DOHH2 (cell line): ENCODE results near the gene GRIN1.

Experiments
- H3F3A ChIP-seq: fragments of 200-600 bp; sonication (generic), shearing (Covaris generic); 2 replicates; pipeline ENCODE4 v1.6.0; 2016; ENCODE audit warnings: antibody characterized with exemption, mild to moderate bottlenecking; ENCODE audit not compliant: control insufficient read depth, insufficient read depth
- H3K27ac ChIP-seq: fragments of 200-600 bp; sonication (generic); 2 replicates; pipeline ENCODE4 v1.5.1; 2014; ENCODE audit warnings: low read depth, mild to moderate bottlenecking, low read length, moderate library complexity
- H3K27me3 ChIP-seq: fragments of 200-600 bp; sonication (generic); 2 replicates; pipeline ENCODE4 v1.6.1; 2014; ENCODE audit warnings: mild to moderate bottlenecking, low read length, mixed read lengths; ENCODE audit not compliant: control insufficient read depth
- H3K36me3 ChIP-seq: fragments of 200-600 bp; sonication (generic); 2 replicates; pipeline ENCODE4 v1.6.1; 2014; ENCODE audit warnings: mild to moderate bottlenecking, low read length, moderate library complexity, mixed read lengths; ENCODE audit not compliant: control insufficient read depth
- H3K4me1 ChIP-seq: fragments of 200-600 bp; sonication (generic); 2 replicates; pipeline ENCODE4 v1.6.1; 2014; ENCODE audit warnings: mild to moderate bottlenecking, low read length, mixed read lengths; ENCODE audit not compliant: control insufficient read depth
- H3K4me2 ChIP-seq: fragments of 200-600 bp; sonication (generic); 2 replicates; pipeline ENCODE4 v1.6.0; 2014; ENCODE audit warnings: mild to moderate bottlenecking, low read length, moderate library complexity
- H3K4me3 ChIP-seq: fragments of 200-600 bp; sonication (generic); 2 replicates; pipeline ENCODE4 v1.5.1; 2014; ENCODE audit warnings: mild to moderate bottlenecking, low read length, mixed read lengths
- H3K79me2 ChIP-seq: fragments of 200-600 bp; sonication (generic); 2 replicates; pipeline ENCODE4 v1.6.1; 2014; ENCODE audit warnings: mild to moderate bottlenecking, low read length, mixed read lengths; ENCODE audit not compliant: control insufficient read depth
- H3K9me2 ChIP-seq: fragments of 200-600 bp; sonication (generic); replicated peaks from 2 replicates; pipeline ENCODE4 v1.6.1; 2014; ENCODE audit warnings: mild to moderate bottlenecking, low read length, mixed read lengths; ENCODE audit not compliant: control insufficient read depth
- H3K9me3 ChIP-seq: fragments of 200-600 bp; sonication (generic); 2 replicates; pipeline ENCODE4 v1.6.1; 2014; ENCODE audit warnings: antibody characterized with exemption, low read length, mixed read lengths; ENCODE audit not compliant: control insufficient read depth, insufficient read depth
- H4K20me1 ChIP-seq: fragments of 200-600 bp; sonication (generic); 2 replicates; pipeline ENCODE4 v1.6.0; 2014; ENCODE audit warnings: low read depth, mild to moderate bottlenecking, antibody characterized with exemption, low read length, moderate library complexity; ENCODE audit not compliant: control insufficient read depth, insufficient read depth
- EZH2phosphoT487 ChIP-seq: fragments of 200-600 bp; sonication (generic); IDR thresholded peaks from 2 replicates; pipeline ENCODE4 v1.6.1; 2017; ENCODE audit warnings: borderline replicate concordance, mild to moderate bottlenecking, antibody characterized with exemption, low read length, moderate library complexity, mixed read lengths
- TF ChIP-seq, protein P1 (sequence below): fragments of 200-600 bp; sonication (generic); IDR thresholded peaks from one replicate; pipeline ENCODE4 v1.5.1; 2014; ENCODE audit warnings: antibody characterized with exemption, mild to moderate bottlenecking, low read depth, low read length; ENCODE audit not compliant: poor library complexity, severe bottlenecking

The GRIN1 gene

DNA sequence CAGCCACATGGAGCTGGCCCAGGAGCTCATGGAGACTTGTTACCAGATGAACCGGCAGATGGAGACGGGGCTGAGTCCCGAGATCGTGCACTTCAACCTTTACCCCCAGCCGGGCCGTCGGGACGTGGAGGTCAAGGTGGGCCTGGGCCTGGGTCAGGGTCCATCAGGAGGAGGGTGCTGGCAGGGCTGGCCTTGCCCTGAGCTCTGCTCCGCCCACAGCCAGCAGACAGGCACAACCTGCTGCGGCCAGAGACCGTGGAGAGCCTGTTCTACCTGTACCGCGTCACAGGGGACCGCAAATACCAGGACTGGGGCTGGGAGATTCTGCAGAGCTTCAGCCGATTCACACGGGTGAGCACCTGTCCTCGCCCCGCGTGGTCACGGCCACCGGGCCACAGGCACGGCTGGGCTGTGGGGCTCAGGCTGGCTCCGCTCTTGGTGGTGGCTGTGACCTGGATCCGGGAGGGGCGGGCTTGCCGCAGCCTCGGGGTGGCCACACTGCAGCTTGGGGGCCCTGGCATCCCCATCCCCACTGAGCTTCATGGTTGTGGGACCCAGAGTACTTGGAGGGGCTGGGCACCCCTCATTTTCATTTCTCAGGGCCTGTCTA is 31.5 kb upstream of the GRIN1 start:
- Histone ChIP-seq H4K20me1 (no peaks in the 10 kb centered on the region), H3K4me2 (no peak overlapping the region), H3F3A (peaks cover 6% of the 10 kb centered on the region; the same call in 1 of the 2 replicates), H3K9me2 (no peaks in the 10 kb centered on the region), H3K27me3 (no peaks in the 10 kb centered on the region), H3K27ac (no peak overlapping the region), H3K9me3 (peaks cover 16% of the 10 kb centered on the region), H3K36me3 (peaks cover 82% of the 10 kb centered on the region), H3K79me2 (peaks cover under 1% of the 10 kb centered on the region), H3K4me3 (no peak overlapping the region), H3K4me1 (no peaks in the 10 kb centered on the region)
- no peak for TF ChIP-seq EZH2phosphoT487
- TF ChIP-seq, protein P1, sequence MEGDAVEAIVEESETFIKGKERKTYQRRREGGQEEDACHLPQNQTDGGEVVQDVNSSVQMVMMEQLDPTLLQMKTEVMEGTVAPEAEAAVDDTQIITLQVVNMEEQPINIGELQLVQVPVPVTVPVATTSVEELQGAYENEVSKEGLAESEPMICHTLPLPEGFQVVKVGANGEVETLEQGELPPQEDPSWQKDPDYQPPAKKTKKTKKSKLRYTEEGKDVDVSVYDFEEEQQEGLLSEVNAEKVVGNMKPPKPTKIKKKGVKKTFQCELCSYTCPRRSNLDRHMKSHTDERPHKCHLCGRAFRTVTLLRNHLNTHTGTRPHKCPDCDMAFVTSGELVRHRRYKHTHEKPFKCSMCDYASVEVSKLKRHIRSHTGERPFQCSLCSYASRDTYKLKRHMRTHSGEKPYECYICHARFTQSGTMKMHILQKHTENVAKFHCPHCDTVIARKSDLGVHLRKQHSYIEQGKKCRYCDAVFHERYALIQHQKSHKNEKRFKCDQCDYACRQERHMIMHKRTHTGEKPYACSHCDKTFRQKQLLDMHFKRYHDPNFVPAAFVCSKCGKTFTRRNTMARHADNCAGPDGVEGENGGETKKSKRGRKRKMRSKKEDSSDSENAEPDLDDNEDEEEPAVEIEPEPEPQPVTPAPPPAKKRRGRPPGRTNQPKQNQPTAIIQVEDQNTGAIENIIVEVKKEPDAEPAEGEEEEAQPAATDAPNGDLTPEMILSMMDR: no peak

DNA sequence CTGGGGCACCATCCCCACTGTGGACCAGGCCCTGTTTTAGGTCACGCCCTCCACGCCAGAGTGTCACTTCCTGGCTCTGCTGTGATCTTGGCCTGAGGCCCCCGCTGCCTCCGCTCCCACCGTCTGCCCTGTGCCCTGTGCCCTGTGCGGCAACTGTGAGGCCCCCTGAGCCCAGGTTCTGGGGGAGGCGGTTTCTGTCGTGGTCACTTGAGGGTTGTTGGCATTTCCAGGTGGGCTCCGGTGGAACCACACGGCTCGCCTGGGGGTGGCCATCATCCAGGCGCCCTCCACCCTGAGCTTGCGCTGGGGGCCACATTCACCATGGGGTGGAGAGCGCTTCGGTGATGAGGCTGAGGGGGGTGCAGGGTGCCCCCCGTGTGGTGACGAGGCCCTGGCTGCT is 31.0 kb upstream of the GRIN1 start:
- TF ChIP-seq, protein P1: no peak
- TF ChIP-seq EZH2phosphoT487: no peak
- 0 out of 2 replicates have a peak, but pooled peaks cover 3% of the 10 kb centered on the region for H3K4me1 ChIP-seq
- no peak overlapping the region for H3K4me2 ChIP-seq
- no peak overlapping the region for H3K27ac ChIP-seq
- no peaks in the 10 kb centered on the region for H3K9me2 ChIP-seq
- no peaks in the 10 kb centered on the region for H3K27me3 ChIP-seq
- H3K79me2 ChIP-seq: peaks cover 6% of the 10 kb centered on the region
- peaks cover 82% of the 10 kb centered on the region for H3K36me3 ChIP-seq
- H4K20me1 ChIP-seq: no peaks in the 10 kb centered on the region
- no peak overlapping the region for H3K4me3 ChIP-seq
- peaks cover 3% of the 10 kb centered on the region; the same call in 1 of the 2 replicates for H3F3A ChIP-seq
- peaks cover 10% of the 10 kb centered on the region for H3K9me3 ChIP-seq

DNA sequence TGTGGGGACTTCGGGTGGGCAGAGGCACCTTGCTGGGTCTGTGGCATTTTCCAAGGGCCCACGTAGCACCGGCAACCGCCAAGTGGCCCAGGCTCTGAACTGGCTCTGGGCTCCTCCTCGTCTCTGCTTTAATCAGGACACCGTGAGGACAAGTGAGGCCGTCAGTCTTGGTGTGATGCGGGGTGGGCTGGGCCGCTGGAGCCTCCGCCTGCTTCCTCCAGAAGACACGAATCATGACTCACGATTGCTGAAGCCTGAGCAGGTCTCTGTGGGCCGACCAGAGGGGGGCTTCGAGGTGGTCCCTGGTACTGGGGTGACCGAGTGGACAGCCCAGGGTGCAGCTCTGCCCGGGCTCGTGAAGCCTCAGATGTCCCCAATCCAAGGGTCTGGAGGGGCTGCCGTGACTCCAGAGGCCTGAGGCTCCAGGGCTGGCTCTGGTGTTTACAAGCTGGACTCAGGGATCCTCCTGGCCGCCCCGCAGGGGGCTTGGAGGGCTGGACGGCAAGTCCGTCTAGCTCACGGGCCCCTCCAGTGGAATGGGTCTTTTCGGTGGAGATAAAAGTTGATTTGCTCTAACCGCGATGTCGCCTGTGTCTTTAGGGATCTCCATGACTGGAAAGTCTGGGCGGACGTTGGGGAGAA is 30.2 kb upstream of the GRIN1 start:
- H3K4me2 ChIP-seq: no peak overlapping the region
- H3K4me1 ChIP-seq: peaks cover 9% of the 10 kb centered on the region
- H3K79me2 ChIP-seq: peaks cover 14% of the 10 kb centered on the region
- H3K27me3 ChIP-seq: no peaks in the 10 kb centered on the region
- peaks cover 2% of the 10 kb centered on the region; the same call in 1 of the 2 replicates for H3F3A ChIP-seq
- H3K9me3 ChIP-seq: peaks cover 2% of the 10 kb centered on the region; the same call in 1 of the 2 replicates
- H3K9me2 ChIP-seq: no peaks in the 10 kb centered on the region
- H3K27ac ChIP-seq: no peak overlapping the region
- H3K4me3 ChIP-seq: no peak overlapping the region
- H3K36me3 ChIP-seq: peaks cover 81% of the 10 kb centered on the region
- no peak for TF ChIP-seq EZH2phosphoT487
- TF ChIP-seq, protein P1: no peak
- no peaks in the 10 kb centered on the region for H4K20me1 ChIP-seq
